T-helper 2 cell treated with Interferon-gamma antibody and Interleukin-4, amounts not matched to agents 5 μg/mL and 100 μg/mL, for 36 hours (primary cell): ENCODE results near the gene NME5.
"Not testable (repeated sequence)": the region's sequence is repeated elsewhere in the genome, so short reads cannot be mapped to it uniquely, and the experiment has no call there.

ENCODE experiments used
- DNase-seq: peaks from one replicate; pipeline ENCODE4 v3.0.0; 2021; ENCODE audit warnings: low spot score
- H3K27ac Mint-ChIP-seq: one replicate; pipeline ENCODE4 v1.8.0; 2021; ENCODE audit warnings: mild to moderate bottlenecking, mixed read lengths
- H3K27me3 Mint-ChIP-seq: one replicate; pipeline ENCODE4 v1.8.0; 2021; ENCODE audit warnings: low read depth, mixed read lengths
- H3K36me3 Mint-ChIP-seq: one replicate; pipeline ENCODE4 v1.8.0; 2021; ENCODE audit warnings: low read depth, mixed read lengths
- H3K4me1 Mint-ChIP-seq: one replicate; pipeline ENCODE4 v1.8.0; 2021; ENCODE audit warnings: low read depth, mixed read lengths
- H3K4me3 Mint-ChIP-seq: one replicate; pipeline ENCODE4 v1.8.0; 2022; ENCODE audit warnings: mild to moderate bottlenecking, moderate library complexity, mixed read lengths
- H3K9me3 Mint-ChIP-seq: one replicate; pipeline ENCODE4 v1.8.0; 2021; ENCODE audit warnings: mixed read lengths

NME5 gene

DNA sequence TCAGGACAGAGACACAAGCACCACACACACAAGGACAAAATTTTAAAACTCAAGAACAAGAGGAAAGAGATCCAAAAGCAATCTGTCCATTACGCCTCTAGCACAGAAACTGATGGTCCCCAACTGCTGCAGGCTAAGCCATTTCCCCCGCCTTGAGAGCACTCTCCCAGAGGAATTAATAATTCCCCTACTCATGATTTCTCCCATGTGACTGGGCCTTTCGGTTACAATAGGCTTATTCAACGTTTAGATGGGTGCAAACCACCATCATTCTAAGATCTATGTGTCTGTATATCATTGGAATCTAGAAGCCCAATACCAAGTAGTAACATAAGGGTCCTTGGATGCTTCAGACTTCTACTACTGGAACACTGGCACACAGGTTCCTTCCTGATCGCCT, 20.4 kb upstream of the NME5 start:
- Mint-ChIP-seq H3K27me3 (no peaks in the 10 kb centered on the region), H3K36me3 (peaks cover 59% of the 10 kb centered on the region), H3K9me3 (no peaks in the 10 kb centered on the region), H3K4me3 (no peak overlapping the region), H3K27ac (no peak overlapping the region), H3K4me1 (no peaks in the 10 kb centered on the region)
- no peak for DNase-seq

- Mint-ChIP-seq H3K9me3 (no peaks in the 10 kb centered on the region), H3K4me1 (no peaks in the 10 kb centered on the region), H3K27ac (no peak overlapping the region), H3K4me3 (no peak overlapping the region), H3K36me3 (peaks cover 42% of the 10 kb centered on the region), H3K27me3 (peaks cover 8% of the 10 kb centered on the region)
- DNase-seq = no peak
Observed at GRCh38 chr5:138157626-138158025, 18.4 kb upstream of the NME5 start.

- peaks cover 38% of the 10 kb centered on the region for H3K36me3 Mint-ChIP-seq
- not testable (repeated sequence) for H3K9me3 Mint-ChIP-seq, H3K27me3 Mint-ChIP-seq, DNase-seq, H3K4me3 Mint-ChIP-seq, H3K4me1 Mint-ChIP-seq, H3K27ac Mint-ChIP-seq
Observed at GRCh38 chr5:138155977-138156376, 16.7 kb upstream of the NME5 start.

DNA sequence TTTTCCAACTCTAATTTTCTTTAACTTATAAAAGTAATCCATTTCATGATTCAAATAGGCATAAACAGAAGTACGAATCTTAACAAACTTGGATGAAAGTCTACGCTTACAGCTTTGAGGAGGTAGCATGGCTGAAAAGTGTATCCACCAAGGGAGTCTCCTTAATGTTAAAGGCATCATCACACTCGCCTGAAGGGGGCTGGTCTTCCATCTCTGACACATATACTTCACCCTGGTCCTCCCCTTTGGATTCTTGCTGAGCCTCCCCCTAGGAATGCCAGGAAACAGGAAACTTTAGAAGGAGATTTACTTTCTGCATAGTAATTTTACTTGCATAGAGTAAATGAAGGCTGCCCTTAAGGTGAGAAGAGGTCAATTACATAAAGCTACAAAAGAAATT, 10.3 kb upstream of the NME5 start:
- Mint-ChIP-seq H3K9me3 (no peaks in the 10 kb centered on the region), H3K4me3 (no peak overlapping the region), H3K36me3 (no peaks in the 10 kb centered on the region), H3K27ac (no peak overlapping the region), H3K27me3 (peaks cover 12% of the 10 kb centered on the region), H3K4me1 (no peaks in the 10 kb centered on the region)
- no peak for DNase-seq

DNA sequence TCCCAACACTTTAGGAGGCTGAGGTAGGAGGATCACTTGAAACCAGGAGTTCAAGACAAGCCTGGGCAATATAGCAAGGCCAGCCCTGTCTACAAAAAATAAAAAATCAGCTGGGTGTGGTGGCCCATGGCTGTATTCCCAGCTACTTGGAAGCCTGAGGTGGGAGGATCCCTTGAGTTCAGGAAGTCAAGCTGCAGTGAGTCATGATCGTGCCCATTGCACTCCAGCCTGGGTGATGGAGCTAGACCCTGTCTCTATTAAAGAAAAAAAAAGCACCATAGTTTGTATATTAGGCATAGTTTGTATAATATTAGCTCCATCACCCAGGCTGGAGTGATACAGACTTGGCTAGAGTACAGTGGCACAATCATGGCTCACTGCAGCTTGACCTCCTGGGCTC, 9.6 kb upstream of the NME5 start:
- Mint-ChIP-seq H3K27me3 (peaks cover 6% of the 10 kb centered on the region), H3K4me3 (no peak overlapping the region), H3K27ac (no peak overlapping the region), H3K4me1 (no peaks in the 10 kb centered on the region), H3K9me3 (no peaks in the 10 kb centered on the region), H3K36me3 (no peaks in the 10 kb centered on the region)
- no peak for DNase-seq

DNA sequence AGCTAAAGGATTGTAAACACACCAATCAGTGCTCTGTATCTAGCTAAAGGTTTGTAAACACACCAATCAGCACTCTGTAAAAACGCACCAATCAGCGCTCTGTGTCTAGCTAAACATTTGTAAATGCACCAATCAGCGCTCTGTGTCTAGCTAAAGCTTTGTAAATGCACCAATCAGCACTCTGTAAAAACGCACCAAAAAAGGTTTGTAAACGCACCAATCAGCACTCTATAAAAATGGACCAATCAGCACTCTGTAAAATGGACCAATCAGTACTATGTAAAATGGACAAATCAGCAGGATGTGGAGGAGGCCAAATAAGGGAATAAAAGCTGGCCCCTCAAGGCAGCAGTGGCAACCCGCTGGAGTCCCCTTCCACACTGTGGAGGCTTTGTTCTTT, 4.3 kb upstream of the NME5 start:
- H3K27me3 Mint-ChIP-seq = peaks cover 12% of the 10 kb centered on the region
- H3K4me3 Mint-ChIP-seq, H3K36me3 Mint-ChIP-seq, H3K4me1 Mint-ChIP-seq, DNase-seq, H3K27ac Mint-ChIP-seq, H3K9me3 Mint-ChIP-seq: not testable (repeated sequence)

DNA sequence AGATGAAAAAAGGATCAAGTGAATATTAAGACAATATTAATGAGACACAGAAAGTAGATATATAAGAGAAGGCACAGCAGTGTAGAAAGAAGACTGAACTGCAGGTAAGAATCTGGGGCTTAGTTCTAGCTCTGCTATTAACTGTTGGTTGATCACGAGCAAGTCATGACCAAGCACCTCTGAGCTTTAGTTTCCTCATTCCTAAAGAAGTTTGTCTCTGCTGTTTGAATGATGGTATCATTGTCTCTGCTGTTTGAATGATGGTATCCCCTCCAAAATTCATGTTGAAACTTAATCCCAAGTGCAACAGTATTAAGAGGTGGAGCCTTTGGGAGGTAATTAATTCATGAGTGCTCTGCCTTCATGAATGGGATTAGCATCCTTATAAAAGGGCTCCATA, 2.5 kb upstream of the NME5 start:
- Mint-ChIP-seq H3K36me3 (no peaks in the 10 kb centered on the region), H3K27ac (no peak overlapping the region), H3K9me3 (no peaks in the 10 kb centered on the region), H3K4me1 (no peaks in the 10 kb centered on the region), H3K27me3 (peaks cover 16% of the 10 kb centered on the region), H3K4me3 (no peak overlapping the region)
- no peak for DNase-seq

GRCh38 chr5:138140268-138140667, 1.0 kb upstream of the NME5 start:
- no peaks in the 10 kb centered on the region for H3K36me3 Mint-ChIP-seq
- H3K4me3 Mint-ChIP-seq = no peak overlapping the region
- no peaks in the 10 kb centered on the region for H3K9me3 Mint-ChIP-seq
- H3K27ac Mint-ChIP-seq = no peak overlapping the region
- H3K4me1 Mint-ChIP-seq = no peaks in the 10 kb centered on the region
- H3K27me3 Mint-ChIP-seq = peaks cover 16% of the 10 kb centered on the region
- no peak for DNase-seq

DNA sequence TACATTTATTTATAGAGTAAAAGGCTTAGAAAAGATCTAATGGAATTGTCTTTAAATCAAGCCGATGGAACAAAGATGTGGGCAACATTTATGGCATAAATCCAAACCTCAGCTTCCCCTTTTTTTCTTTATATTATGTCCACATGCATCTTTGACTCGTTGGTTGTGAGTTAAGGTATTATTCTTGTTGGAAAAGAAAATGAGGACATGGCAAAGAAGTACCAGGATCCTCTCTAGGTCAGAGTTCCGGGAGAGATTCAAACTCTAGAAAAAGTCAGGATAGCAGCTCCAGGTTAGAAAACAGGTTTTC, 508 bp upstream of the NME5 start:
- no peak overlapping the region for H3K4me3 Mint-ChIP-seq
- no peaks in the 10 kb centered on the region for H3K36me3 Mint-ChIP-seq
- no peaks in the 10 kb centered on the region for H3K4me1 Mint-ChIP-seq
- DNase-seq = no peak
- H3K27ac Mint-ChIP-seq = no peak overlapping the region
- H3K9me3 Mint-ChIP-seq = no peaks in the 10 kb centered on the region
- H3K27me3 Mint-ChIP-seq = peaks cover 16% of the 10 kb centered on the region

- Mint-ChIP-seq H3K27me3 (peaks cover 13% of the 10 kb centered on the region), H3K36me3 (no peaks in the 10 kb centered on the region), H3K9me3 (no peaks in the 10 kb centered on the region), H3K4me1 (peaks cover 3% of the 10 kb centered on the region), H3K27ac (no peak overlapping the region), H3K4me3 (peak overlapping the region; percentile 79)
- DNase-seq = no peak
Observed at GRCh38 chr5:138132543-138132942, 6.7 kb downstream of the NME5 start.

- H3K36me3 Mint-ChIP-seq = no peaks in the 10 kb centered on the region
- peaks cover 20% of the 10 kb centered on the region for H3K27me3 Mint-ChIP-seq
- H3K27ac Mint-ChIP-seq = no peak overlapping the region
- no peak for DNase-seq
- H3K4me3 Mint-ChIP-seq = no peak overlapping the region
- H3K9me3 Mint-ChIP-seq = no peaks in the 10 kb centered on the region
- H3K4me1 Mint-ChIP-seq = peaks cover 3% of the 10 kb centered on the region
Observed at GRCh38 chr5:138129347-138129746, 9.9 kb downstream of the NME5 start.

GRCh38 chr5:138128334-138128733, 10.9 kb downstream of the NME5 start:
- DNase-seq = no peak
- no peaks in the 10 kb centered on the region for H3K4me1 Mint-ChIP-seq
- H3K4me3 Mint-ChIP-seq = no peak overlapping the region
- peaks cover 24% of the 10 kb centered on the region for H3K27me3 Mint-ChIP-seq
- H3K9me3 Mint-ChIP-seq = no peaks in the 10 kb centered on the region
- no peak overlapping the region for H3K27ac Mint-ChIP-seq
- H3K36me3 Mint-ChIP-seq = no peaks in the 10 kb centered on the region

DNA sequence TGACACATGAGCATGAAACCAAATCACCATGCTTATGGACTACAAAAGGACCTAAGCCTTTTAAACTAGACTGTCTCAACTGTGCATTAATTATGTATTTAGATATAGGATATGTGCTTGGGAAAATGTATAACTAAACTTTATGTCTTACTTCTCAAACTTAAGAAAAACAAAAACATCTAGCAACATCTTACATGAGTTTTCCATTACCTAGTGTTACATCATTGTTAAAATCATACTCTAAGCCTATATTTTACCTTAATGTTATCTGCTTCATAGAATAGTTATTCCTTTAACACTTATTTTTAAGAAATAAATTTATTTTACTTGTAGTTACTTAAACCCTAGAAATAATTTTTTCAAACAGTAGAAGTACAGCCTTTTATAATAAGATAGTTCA, 24.0 kb downstream of the NME5 start:
- Mint-ChIP-seq H3K9me3 (no peaks in the 10 kb centered on the region), H3K36me3 (no peaks in the 10 kb centered on the region), H3K27me3 (peaks cover 15% of the 10 kb centered on the region), H3K4me3 (no peak overlapping the region), H3K4me1 (no peaks in the 10 kb centered on the region), H3K27ac (no peak overlapping the region)
- no peak for DNase-seq

GRCh38 chr5:138111937-138112336, 27.3 kb downstream of the NME5 start:
- no peak overlapping the region for H3K27ac Mint-ChIP-seq
- no peaks in the 10 kb centered on the region for H3K36me3 Mint-ChIP-seq
- no peaks in the 10 kb centered on the region for H3K9me3 Mint-ChIP-seq
- no peak overlapping the region for H3K4me3 Mint-ChIP-seq
- H3K4me1 Mint-ChIP-seq = no peaks in the 10 kb centered on the region
- no peak for DNase-seq
- H3K27me3 Mint-ChIP-seq = peaks cover 22% of the 10 kb centered on the region

GRCh38 chr5:138111181-138111580, 28.0 kb downstream of the NME5 start:
- H3K4me1 Mint-ChIP-seq = no peaks in the 10 kb centered on the region
- H3K4me3 Mint-ChIP-seq = no peak overlapping the region
- no peak for DNase-seq
- H3K9me3 Mint-ChIP-seq = no peaks in the 10 kb centered on the region
- no peak overlapping the region for H3K27ac Mint-ChIP-seq
- H3K36me3 Mint-ChIP-seq = no peaks in the 10 kb centered on the region
- H3K27me3 Mint-ChIP-seq = peaks cover 22% of the 10 kb centered on the region
